ENCODE data around the gene DLX3. TPM values are rescaled to one million over a fixed set of nuclear protein-coding genes. Genes with fewer than 3 reads are reported as not detected.

The DLX3 gene
- total RNA-seq, 4 donors from 2014 or later, result 12.9 to 31.8 (median 23.8) TPM

GRCh38 chr17:50039058-50039457 is 44.0 kb upstream of the DLX3 start:
- DNase-seq (ENCODE audit: low spot score in 2 of 2), result peak in 1 of 2 donors; percentile 25
- TF ChIP-seq POLR2AphosphoS5 (IDR thresholded peaks at IDR 0.05), result no peak
- TF ChIP-seq EP300 (IDR thresholded peaks at IDR 0.05), result no peak
- TF ChIP-seq POLR2A (IDR thresholded peaks at IDR 0.05), result no peak
- TF ChIP-seq CTCF (IDR thresholded peaks at IDR 0.05), result no peak
- H3K4me3 ChIP-seq, result no peak overlapping the region
- WGBS, result 90% methylated on average over 4 of the region's 4 CpGs
- no peaks in the 10 kb centered on the region for H3K27me3 ChIP-seq
- H3K9me3 ChIP-seq, result no peaks in the 10 kb centered on the region
- H3K4me1 ChIP-seq, result peaks cover 13% of the 10 kb centered on the region
- no peak overlapping the region for H3K27ac ChIP-seq
- no peaks in the 10 kb centered on the region for H3K36me3 ChIP-seq

GRCh38 chr17:50037321-50038107 is 42.5 kb upstream of the DLX3 start:
- 48% methylated on average over 8 of the region's 14 CpGs for WGBS
- H3K27ac ChIP-seq, result no peak overlapping the region
- DNase-seq (ENCODE audit: low spot score in 2 of 2), result peak in 1 of 2 donors; percentile 51
- H3K36me3 ChIP-seq, result no peaks in the 10 kb centered on the region
- no peaks in the 10 kb centered on the region for H3K9me3 ChIP-seq
- H3K4me3 ChIP-seq, result no peak overlapping the region
- TF ChIP-seq CTCF (IDR thresholded peaks at IDR 0.05), result no peak
- no peak for TF ChIP-seq POLR2A (IDR thresholded peaks at IDR 0.05)
- TF ChIP-seq EP300 (IDR thresholded peaks at IDR 0.05), result no peak
- no peak for TF ChIP-seq POLR2AphosphoS5 (IDR thresholded peaks at IDR 0.05)
- H3K4me1 ChIP-seq, result peaks cover 18% of the 10 kb centered on the region
- no peaks in the 10 kb centered on the region for H3K27me3 ChIP-seq

GRCh38 chr17:50036455-50037261 is 41.6 kb upstream of the DLX3 start:
- Histone ChIP-seq H3K9me3 (no peaks in the 10 kb centered on the region), H3K27ac (no peak overlapping the region), H3K4me1 (peaks cover 18% of the 10 kb centered on the region), H3K36me3 (no peaks in the 10 kb centered on the region), H3K4me3 (no peak overlapping the region), H3K27me3 (no peaks in the 10 kb centered on the region)
- TF ChIP-seq CTCF (IDR thresholded peaks at IDR 0.05) (no peak), POLR2AphosphoS5 (IDR thresholded peaks at IDR 0.05) (no peak), EP300 (IDR thresholded peaks at IDR 0.05) (no peak), POLR2A (IDR thresholded peaks at IDR 0.05) (no peak)
- DNase-seq (ENCODE audit: low spot score in 2 of 2), result no peak
- WGBS, result 64% methylated on average over 8 of the region's 11 CpGs

DNA sequence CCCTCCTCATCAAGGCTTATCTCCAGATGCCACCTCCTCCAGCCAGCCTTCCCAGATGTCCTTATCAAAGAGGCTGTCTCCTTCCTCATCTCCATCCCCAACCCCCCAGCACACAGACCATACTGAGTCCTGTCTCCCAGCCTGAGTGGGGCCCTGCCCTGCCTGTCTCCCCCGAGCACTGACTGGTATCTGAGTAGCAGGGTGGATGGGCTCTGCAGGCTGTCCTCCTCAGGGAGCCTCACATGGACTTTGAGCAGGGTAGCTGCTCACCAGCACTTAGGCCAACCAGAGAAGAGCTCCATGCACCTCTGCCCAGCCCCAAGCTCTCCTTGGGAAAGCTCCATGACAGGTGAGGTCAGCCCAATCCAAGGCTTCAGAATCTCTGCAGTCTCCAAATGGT is 40.9 kb upstream of the DLX3 start:
- Histone ChIP-seq H3K9me3 (no peaks in the 10 kb centered on the region), H3K36me3 (no peaks in the 10 kb centered on the region), H3K27ac (no peak overlapping the region), H3K4me3 (no peak overlapping the region), H3K4me1 (peaks cover 18% of the 10 kb centered on the region), H3K27me3 (no peaks in the 10 kb centered on the region)
- no peak for DNase-seq (ENCODE audit: low spot score in 2 of 2)
- WGBS, result 100% methylated on average over 1 of the region's 1 CpG
- TF ChIP-seq POLR2AphosphoS5 (IDR thresholded peaks at IDR 0.05) (no peak), POLR2A (IDR thresholded peaks at IDR 0.05) (no peak), EP300 (IDR thresholded peaks at IDR 0.05) (no peak)

GRCh38 chr17:50035421-50035879 is 40.4 kb upstream of the DLX3 start:
- Histone ChIP-seq H3K4me3 (no peak overlapping the region), H3K9me3 (no peaks in the 10 kb centered on the region), H3K36me3 (no peaks in the 10 kb centered on the region), H3K27ac (no peak overlapping the region), H3K4me1 (peaks cover 18% of the 10 kb centered on the region), H3K27me3 (no peaks in the 10 kb centered on the region)
- TF ChIP-seq EP300 (IDR thresholded peaks at IDR 0.05), result no peak
- no peak for TF ChIP-seq POLR2AphosphoS5 (IDR thresholded peaks at IDR 0.05)
- TF ChIP-seq POLR2A (IDR thresholded peaks at IDR 0.05), result no peak
- 95% methylated on average over 5 of the region's 5 CpGs for WGBS
- DNase-seq (ENCODE audit: low spot score in 2 of 2), result peak; percentile 46 to 61
